A549 treated with Mapracorat at 1 μM for 4 hours (cell line): Measurements from ENCODE around the gene ARL8B. TPM values are rescaled to one million over a fixed set of nuclear protein-coding genes. Genes with fewer than 3 reads are reported as not detected.

Experiments used
- total RNA-seq: library from RNA; stranded (reverse); fragments of 200-300 nt; extraction: Qiagen RNA extraction; gene quantifications from 5 replicates; pipeline ENCODE4 v1.2.3, GENCODE V29; 2022

Gene ARL8B
- 61.0 to 68.9 TPM (median 62.8 TPM) in 5 replicates for total RNA-seq

GRCh38 chr3:5122030-5122740, at the start of gene ARL8B:
TSS of gene ARL8B (plus strand) at chr3:5122292. CDS start at chr3:5122466, 174 bp downstream.

DNA sequence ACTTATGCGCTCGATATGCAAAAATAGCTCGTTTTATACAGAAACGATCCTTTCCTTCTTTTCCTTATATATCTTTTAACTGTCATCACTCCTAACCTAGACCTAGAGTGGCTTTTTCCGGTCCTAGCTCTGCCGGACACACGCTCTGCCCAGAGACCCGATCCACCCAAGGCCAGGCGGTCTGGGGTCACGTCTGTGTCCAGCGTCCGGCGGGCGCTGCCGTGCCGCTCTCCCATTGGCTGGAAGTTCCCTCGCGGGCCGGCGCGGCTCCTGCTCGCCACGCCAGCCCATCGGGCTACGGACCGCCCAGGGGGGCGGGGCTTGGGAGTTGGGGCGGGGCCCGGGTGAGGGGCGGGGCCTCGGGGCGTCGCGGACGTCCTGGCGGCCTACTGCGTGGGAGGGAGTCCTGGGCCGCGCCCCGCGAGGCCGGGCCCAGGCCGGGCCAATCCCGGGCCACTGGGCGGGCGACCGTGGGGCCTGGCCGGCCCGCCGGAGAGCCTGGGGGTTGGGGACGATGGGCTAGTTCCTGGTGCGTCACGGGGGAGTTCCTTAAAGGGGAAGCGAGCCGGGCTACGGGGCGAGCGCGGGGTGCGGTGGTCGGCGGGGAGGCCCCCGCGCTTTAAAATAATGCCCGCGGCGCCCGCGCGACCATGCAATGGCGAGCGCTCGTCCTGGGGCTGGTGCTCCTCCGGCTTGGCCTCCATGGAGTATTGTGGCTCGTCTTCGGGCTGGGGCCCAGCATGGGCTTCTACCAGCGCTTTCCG, 65.2 kb downstream of the ARL8B start, which contains the start of gene EDEM1:
Gene EDEM1, plus strand, starts transcription at position 552 of the 764 bp plus-strand sequence. Its CDS starts 99 bp downstream, at position 651.

Other genes starting within 250 kb of the ARL8B start
- 63.7 to 80.1 TPM (median 73.1 TPM) in 5 replicates for gene BHLHE40, start 142.9 kb upstream of the ARL8B start, total RNA-seq
- gene EDEM1, start 65.4 kb downstream of the ARL8B start, total RNA-seq = 15.8 to 20.8 TPM (median 18.8 TPM) in 5 replicates